Activated CD4-positive, alpha-beta memory T cell treated with anti-CD3 and anti-CD28 coated beads, Interleukin-2, amount 10 ng/mL, durations not matched to agents 7 days and 5 days (primary cell): Measurements from ENCODE around the gene LTF. TPM values are rescaled to one million over a fixed set of nuclear protein-coding genes. Genes with fewer than 3 reads are reported as not detected.
"Not testable (repeated sequence)": the region's sequence is repeated elsewhere in the genome, so short reads cannot be mapped to it uniquely, and the experiment has no call there.

Experiments
- CTCF ChIA-PET: fragments of 350-600 bp; sonication (Branson Sonifier 250); formaldehyde crosslinking; loops from one replicate; lab custom pipeline; 2021; ENCODE audit warnings: antibody characterized with exemption, inconsistent platforms; lab: Charles Lee
- POLR2A ChIA-PET: fragments of 350-600 bp; sonication (Branson Sonifier 250); formaldehyde crosslinking; loops from one replicate; lab custom pipeline; 2021; ENCODE audit warnings: antibody characterized with exemption; lab: Charles Lee
- DNase-seq: peaks from one replicate; pipeline ENCODE4 v3.0.0-alpha.2; 2020
- H3K27ac Mint-ChIP-seq: one replicate; pipeline ENCODE4 v1.8.0; 2021; ENCODE audit warnings: mild to moderate bottlenecking, mixed read lengths
- H3K27me3 Mint-ChIP-seq: one replicate; pipeline ENCODE4 v1.8.0; 2021; ENCODE audit warnings: mixed read lengths
- H3K36me3 Mint-ChIP-seq: one replicate; pipeline ENCODE4 v1.8.0; 2021; ENCODE audit warnings: low read depth, mixed read lengths
- H3K4me1 Mint-ChIP-seq: one replicate; pipeline ENCODE4 v1.8.0; 2021; ENCODE audit warnings: mixed read lengths
- H3K4me3 Mint-ChIP-seq: one replicate; pipeline ENCODE4 v1.8.0; 2021; ENCODE audit warnings: mild to moderate bottlenecking, mixed read lengths
- H3K9me3 Mint-ChIP-seq: one replicate; pipeline ENCODE4 v1.8.0; 2021; ENCODE audit warnings: mixed read lengths
- total RNA-seq, 2 experiments: library from RNA; stranded (reverse); gene quantifications; one replicate each; pipeline ENCODE4 v1.2.3, GENCODE V29; 2021

Gene LTF
- total RNA-seq, 2 experiments from 2014 or later, result not detected

- H3K4me3 Mint-ChIP-seq, result no peak within 1 kb of the TSS
- peaks cover 3% of the 10 kb centered on the region for H3K4me1 Mint-ChIP-seq
- H3K9me3 Mint-ChIP-seq, result no peaks in the 10 kb centered on the region
- CTCF ChIA-PET, result interaction anchor here (1.3 to 5.2 kb wide), 4 partner anchors 9 to 131 kb away, joined by 4 to 32 read pairs (median 12); no protein-coding TSS in a partner anchor
- DNase-seq, result no peak
- peaks cover 3% of the 10 kb centered on the region for H3K27me3 Mint-ChIP-seq
- no peaks in the 10 kb centered on the region for H3K36me3 Mint-ChIP-seq
- H3K27ac Mint-ChIP-seq, result no peak within 1 kb of the TSS
- POLR2A ChIA-PET, result no interaction called here
These were observed 33.0 kb upstream of the LTF start, which contains the start of gene RTP3 for GRCh38 chr3:46497556-46498265. RTP3 (plus strand) TSS chr3:46497976; CDS start chr3:46498063, 87 bp downstream.

GRCh38 chr3:46496746-46497555, 32.2 kb upstream of the LTF start:
- Mint-ChIP-seq H3K27ac (no peak overlapping the region), H3K4me1 (peaks cover 3% of the 10 kb centered on the region), H3K4me3 (no peak overlapping the region), H3K9me3 (no peaks in the 10 kb centered on the region), H3K36me3 (no peaks in the 10 kb centered on the region), H3K27me3 (peaks cover 3% of the 10 kb centered on the region)
- ChIA-PET CTCF (interaction anchor here (1.0 to 5.2 kb wide), 6 partner anchors 8 to 132 kb away, joined by 3 to 32 read pairs (median 4); no protein-coding TSS in a partner anchor), POLR2A (interaction anchor here (0.9 to 1.3 kb wide), 2 partner anchors 61 to 130 kb away, joined by 3 read pairs; no protein-coding TSS in a partner anchor)
- DNase-seq, result peak; percentile 66

- H3K27ac Mint-ChIP-seq, result no peak overlapping the region
- CTCF ChIA-PET, result interaction anchor here (1.7 to 5.2 kb wide), 3 partner anchors 63 to 133 kb away, joined by 5 to 32 read pairs (median 15); no protein-coding TSS in a partner anchor
- H3K4me1 Mint-ChIP-seq, result peaks cover 3% of the 10 kb centered on the region
- peaks cover 2% of the 10 kb centered on the region for H3K27me3 Mint-ChIP-seq
- H3K36me3 Mint-ChIP-seq, result no peaks in the 10 kb centered on the region
- POLR2A ChIA-PET, result interaction anchor here (1.3 kb wide), 1 partner anchor 131 kb away, joined by 3 read pairs; no protein-coding TSS in a partner anchor
- H3K4me3 Mint-ChIP-seq, result no peak overlapping the region
- DNase-seq, result no peak
- H3K9me3 Mint-ChIP-seq, result no peaks in the 10 kb centered on the region
These were observed 31.3 kb upstream of the LTF start for GRCh38 chr3:46495901-46496456.

GRCh38 chr3:46494491-46494890, 29.8 kb upstream of the LTF start:
- H3K27ac Mint-ChIP-seq, H3K36me3 Mint-ChIP-seq, H3K4me1 Mint-ChIP-seq, CTCF ChIA-PET, H3K27me3 Mint-ChIP-seq, POLR2A ChIA-PET, DNase-seq, H3K9me3 Mint-ChIP-seq, H3K4me3 Mint-ChIP-seq: not testable (repeated sequence)

- no peak overlapping the region for H3K27ac Mint-ChIP-seq
These were observed 28.3 kb upstream of the LTF start for GRCh38 chr3:46492890-46493547.

GRCh38 chr3:46491089-46492070, 26.7 kb upstream of the LTF start:
- H3K27ac Mint-ChIP-seq, result no peak overlapping the region
- no peak for DNase-seq
- POLR2A ChIA-PET, result interaction anchor here (1.0 kb wide), 1 partner anchor 67 kb away, joined by 3 read pairs; no protein-coding TSS in a partner anchor

More at GRCh38 chr3:46492890-46493547, 28.3 kb upstream of the LTF start:
- peaks cover 19% of the 10 kb centered on the region for H3K4me1 Mint-ChIP-seq
- H3K9me3 Mint-ChIP-seq, result no peaks in the 10 kb centered on the region
- H3K4me3 Mint-ChIP-seq, result no peak overlapping the region
- H3K36me3 Mint-ChIP-seq, result no peaks in the 10 kb centered on the region
- ChIA-PET CTCF (interaction anchor here (0.6 to 1.5 kb wide), 5 partner anchors 8 to 499 kb away, joined by 3 to 7 read pairs (median 4); no protein-coding TSS in a partner anchor), POLR2A (no interaction called here)
- DNase-seq, result no peak
- H3K27me3 Mint-ChIP-seq, result peaks cover 3% of the 10 kb centered on the region

GRCh38 chr3:46490338-46491084, 25.8 kb upstream of the LTF start:
- CTCF ChIA-PET, result interaction anchor here (0.7 to 7.4 kb wide), 9 partner anchors 27 to 205 kb away, joined by 3 to 222 read pairs (median 11); no protein-coding TSS in a partner anchor
- POLR2A ChIA-PET, result interaction anchor here (2.3 to 2.8 kb wide), 3 partner anchors 48 to 139 kb away, joined by 19 to 21 read pairs (median 20); no protein-coding TSS in a partner anchor
- no peak overlapping the region for H3K4me3 Mint-ChIP-seq
- peaks cover 17% of the 10 kb centered on the region for H3K4me1 Mint-ChIP-seq
- no peaks in the 10 kb centered on the region for H3K9me3 Mint-ChIP-seq
- no peaks in the 10 kb centered on the region for H3K36me3 Mint-ChIP-seq
- H3K27ac Mint-ChIP-seq, result no peak overlapping the region
- DNase-seq, result no peak
- peaks cover 10% of the 10 kb centered on the region for H3K27me3 Mint-ChIP-seq

More at GRCh38 chr3:46491089-46492070, 26.7 kb upstream of the LTF start:
- Mint-ChIP-seq H3K4me1 (peaks cover 17% of the 10 kb centered on the region), H3K9me3 (no peaks in the 10 kb centered on the region), H3K36me3 (no peaks in the 10 kb centered on the region), H3K4me3 (no peak overlapping the region), H3K27me3 (peaks cover 10% of the 10 kb centered on the region)
- CTCF ChIA-PET, result interaction anchor here (4.4 kb wide), 1 partner anchor 47 kb away, joined by 65 read pairs; no protein-coding TSS in a partner anchor

GRCh38 chr3:46489875-46490274, 25.2 kb upstream of the LTF start:
- DNase-seq, result no peak
- H3K4me3 Mint-ChIP-seq, result no peak overlapping the region
- CTCF ChIA-PET, result interaction anchor here (0.7 to 7.4 kb wide), 20 partner anchors 14 to 425 kb away, joined by 3 to 222 read pairs (median 8); no protein-coding TSS in a partner anchor
- H3K36me3 Mint-ChIP-seq, result no peaks in the 10 kb centered on the region
- H3K9me3 Mint-ChIP-seq, result no peaks in the 10 kb centered on the region
- POLR2A ChIA-PET, result interaction anchor here (1.1 to 2.8 kb wide), 6 partner anchors 49 to 140 kb away, joined by 6 to 21 read pairs (median 16); no protein-coding TSS in a partner anchor
- peaks cover 10% of the 10 kb centered on the region for H3K27me3 Mint-ChIP-seq
- peaks cover 17% of the 10 kb centered on the region for H3K4me1 Mint-ChIP-seq
- no peak overlapping the region for H3K27ac Mint-ChIP-seq

GRCh38 chr3:46489381-46489780, 24.7 kb upstream of the LTF start:
- ChIA-PET CTCF (interaction anchor here (0.7 to 7.4 kb wide), 45 partner anchors 10 to 932 kb away, joined by 3 to 222 read pairs (median 5); partner anchors contain the start of genes CCR5, CCR5AS, CCRL2 and RTP3), POLR2A (interaction anchor here (1.1 to 2.8 kb wide), 9 partner anchors 49 to 140 kb away, joined by 3 to 21 read pairs (median 7); no protein-coding TSS in a partner anchor)
- Mint-ChIP-seq H3K27ac (no peak overlapping the region), H3K27me3 (peaks cover 10% of the 10 kb centered on the region), H3K4me3 (no peak overlapping the region), H3K36me3 (no peaks in the 10 kb centered on the region), H3K9me3 (no peaks in the 10 kb centered on the region), H3K4me1 (peaks cover 17% of the 10 kb centered on the region)
- no peak for DNase-seq

- peak; percentile 94 for DNase-seq
- Mint-ChIP-seq H3K27ac (no peak overlapping the region), H3K27me3 (peaks cover 10% of the 10 kb centered on the region), H3K4me3 (peak overlapping the region; percentile 5), H3K4me1 (peaks cover 17% of the 10 kb centered on the region), H3K9me3 (no peaks in the 10 kb centered on the region), H3K36me3 (no peaks in the 10 kb centered on the region)
- POLR2A ChIA-PET, result interaction anchor here (1.1 to 2.8 kb wide), 9 partner anchors 50 to 141 kb away, joined by 3 to 21 read pairs (median 7); no protein-coding TSS in a partner anchor
- CTCF ChIA-PET, result interaction anchor here (0.6 to 7.4 kb wide), 65 partner anchors 8 to 933 kb away, joined by 3 to 222 read pairs (median 4); partner anchors contain the start of genes CCR5, CCR5AS, CCRL2 and RTP3
These were observed 24.1 kb upstream of the LTF start for GRCh38 chr3:46488735-46489361.
